ENCODE measurements around the gene BANF1. TPM values are rescaled to one million over a fixed set of nuclear protein-coding genes. Genes with fewer than 3 reads are reported as not detected.

BANF1 gene, protein sequence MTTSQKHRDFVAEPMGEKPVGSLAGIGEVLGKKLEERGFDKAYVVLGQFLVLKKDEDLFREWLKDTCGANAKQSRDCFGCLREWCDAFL
- 26.6 TPM for total RNA-seq

DNA sequence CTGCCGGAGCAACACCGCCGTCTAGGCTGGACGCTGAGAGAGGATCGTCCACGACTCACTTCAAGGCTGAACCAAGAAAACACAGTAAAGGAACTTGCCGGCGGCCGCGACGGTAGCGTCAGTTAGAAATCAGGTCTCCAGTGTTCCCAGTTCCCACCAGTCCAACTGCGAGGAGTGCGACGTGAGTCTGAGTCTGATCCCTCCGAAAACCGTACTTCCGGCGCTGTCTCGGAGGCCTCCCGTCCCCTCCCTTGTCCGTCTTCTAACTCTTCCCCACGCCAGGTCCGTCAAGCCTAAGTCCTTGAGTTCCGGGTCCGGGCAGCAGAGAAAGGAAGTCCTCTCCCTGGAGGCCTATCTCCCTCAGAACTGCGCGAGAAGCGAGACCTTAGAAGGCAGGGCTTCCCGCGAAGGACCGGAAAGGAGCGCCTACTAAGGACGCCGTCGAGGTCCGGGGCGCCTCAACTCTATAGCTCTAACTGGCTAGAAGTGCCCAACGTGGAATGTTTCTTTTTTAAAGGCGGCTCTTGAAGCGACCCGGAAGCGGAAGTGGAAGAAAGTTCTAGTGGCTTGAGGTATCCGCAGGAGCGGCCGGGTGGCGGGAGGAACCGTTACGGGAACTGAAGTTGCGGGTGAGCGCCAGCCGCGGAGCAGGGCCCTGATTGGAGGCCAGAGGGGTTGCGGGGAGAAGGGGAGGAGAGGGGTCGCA, at the start of gene BANF1, which contains the start of gene EIF1AD:
Gene BANF1, plus strand, starts transcription at position 562 of the 706 bp plus-strand sequence. CDS start 748 bp downstream, outside the sequence.
Gene EIF1AD, minus strand, starts transcription at position 216 of the 706 bp plus-strand sequence. CDS start 1,768 bp downstream, outside the sequence.
- Histone ChIP-seq H3K27me3 (ENCODE audit: control insufficient read depth in 3 of 3, insufficient read depth in 3 of 3, low read length in 3 of 3) (no peaks in the 10 kb centered on the region), H3K36me3 (ENCODE audit: control insufficient read depth in 3 of 3, insufficient read depth in 3 of 3, low read length in 3 of 3) (peaks cover 46 to 62% (median 48%) of the 10 kb centered on the region in 3 donors), H3K4me1 (ENCODE audit: control insufficient read depth in 3 of 3, insufficient read depth in 3 of 3, low read length in 3 of 3) (peaks cover 31 to 51% (median 41%) of the 10 kb centered on the region in 3 donors)

GRCh38 chr11:65953471-65953870, 48.8 kb upstream of the BANF1 start:
- H3K9me3 ChIP-seq (ENCODE audit: control insufficient read depth in 3 of 3, low read length in 3 of 3), result no peaks in the 10 kb centered on the region
- H3K27ac ChIP-seq (ENCODE audit: low read depth, low read length), result no peak overlapping the region
- H3K4me1 ChIP-seq (ENCODE audit: control insufficient read depth in 3 of 3, insufficient read depth in 3 of 3, low read length in 3 of 3), result no peaks in the 10 kb centered on the region
- peaks cover 4 to 16% (median 9%) of the 10 kb centered on the region in 3 donors for H3K27me3 ChIP-seq (ENCODE audit: control insufficient read depth in 3 of 3, insufficient read depth in 3 of 3, low read length in 3 of 3)
- no peak overlapping the region for H3K9ac ChIP-seq (ENCODE audit: low read depth in 1 of 3, low read length in 3 of 3)
- H3K36me3 ChIP-seq (ENCODE audit: control insufficient read depth in 3 of 3, insufficient read depth in 3 of 3, low read length in 3 of 3), result no peaks in the 10 kb centered on the region
- H3K4me3 ChIP-seq (ENCODE audit: low read length in 3 of 3), result no peak overlapping the region

More for the DNA sequence above, at the start of gene BANF1, which contains the start of gene EIF1AD:
- H3K4me3 ChIP-seq (ENCODE audit: low read length in 3 of 3), result peak within 1 kb of the TSS; percentile 88 to 99 (median 97)
- peak within 1 kb of the TSS; percentile 90 to 98 (median 97) for H3K9ac ChIP-seq (ENCODE audit: low read depth in 1 of 3, low read length in 3 of 3)
- no peaks in the 10 kb centered on the region for H3K9me3 ChIP-seq (ENCODE audit: control insufficient read depth in 3 of 3, low read length in 3 of 3)
- peak within 1 kb of the TSS; percentile 95 for H3K27ac ChIP-seq (ENCODE audit: low read depth, low read length)

- Histone ChIP-seq H3K4me3 (ENCODE audit: low read length in 3 of 3) (no peak overlapping the region), H3K4me1 (ENCODE audit: control insufficient read depth in 3 of 3, insufficient read depth in 3 of 3, low read length in 3 of 3) (no peaks in the 10 kb centered on the region), H3K27me3 (ENCODE audit: control insufficient read depth in 3 of 3, insufficient read depth in 3 of 3, low read length in 3 of 3) (peaks cover 4 to 16% (median 9%) of the 10 kb centered on the region in 3 donors), H3K9ac (ENCODE audit: low read depth in 1 of 3, low read length in 3 of 3) (no peak overlapping the region), H3K36me3 (ENCODE audit: control insufficient read depth in 3 of 3, insufficient read depth in 3 of 3, low read length in 3 of 3) (no peaks in the 10 kb centered on the region), H3K9me3 (ENCODE audit: control insufficient read depth in 3 of 3, low read length in 3 of 3) (no peaks in the 10 kb centered on the region), H3K27ac (ENCODE audit: low read depth, low read length) (no peak overlapping the region)
Observed at GRCh38 chr11:65954771-65955170, 47.5 kb upstream of the BANF1 start.

GRCh38 chr11:65958291-65958690, 44.0 kb upstream of the BANF1 start:
- H3K36me3 ChIP-seq (ENCODE audit: control insufficient read depth in 3 of 3, insufficient read depth in 3 of 3, low read length in 3 of 3), result peaks cover 0 to 2% (median 0%) of the 10 kb centered on the region in 3 donors
- peaks cover 12 to 16% (median 13%) of the 10 kb centered on the region in 3 donors for H3K4me1 ChIP-seq (ENCODE audit: control insufficient read depth in 3 of 3, insufficient read depth in 3 of 3, low read length in 3 of 3)
- H3K9ac ChIP-seq (ENCODE audit: low read depth in 1 of 3, low read length in 3 of 3), result peak overlapping the region in 1 of 3 donors; percentile 20
- no peak overlapping the region for H3K27ac ChIP-seq (ENCODE audit: low read depth, low read length)
- H3K9me3 ChIP-seq (ENCODE audit: control insufficient read depth in 3 of 3, low read length in 3 of 3), result no peaks in the 10 kb centered on the region
- no peak overlapping the region for H3K4me3 ChIP-seq (ENCODE audit: low read length in 3 of 3)
- peaks cover 4 to 16% (median 4%) of the 10 kb centered on the region in 3 donors for H3K27me3 ChIP-seq (ENCODE audit: control insufficient read depth in 3 of 3, insufficient read depth in 3 of 3, low read length in 3 of 3)

DNA sequence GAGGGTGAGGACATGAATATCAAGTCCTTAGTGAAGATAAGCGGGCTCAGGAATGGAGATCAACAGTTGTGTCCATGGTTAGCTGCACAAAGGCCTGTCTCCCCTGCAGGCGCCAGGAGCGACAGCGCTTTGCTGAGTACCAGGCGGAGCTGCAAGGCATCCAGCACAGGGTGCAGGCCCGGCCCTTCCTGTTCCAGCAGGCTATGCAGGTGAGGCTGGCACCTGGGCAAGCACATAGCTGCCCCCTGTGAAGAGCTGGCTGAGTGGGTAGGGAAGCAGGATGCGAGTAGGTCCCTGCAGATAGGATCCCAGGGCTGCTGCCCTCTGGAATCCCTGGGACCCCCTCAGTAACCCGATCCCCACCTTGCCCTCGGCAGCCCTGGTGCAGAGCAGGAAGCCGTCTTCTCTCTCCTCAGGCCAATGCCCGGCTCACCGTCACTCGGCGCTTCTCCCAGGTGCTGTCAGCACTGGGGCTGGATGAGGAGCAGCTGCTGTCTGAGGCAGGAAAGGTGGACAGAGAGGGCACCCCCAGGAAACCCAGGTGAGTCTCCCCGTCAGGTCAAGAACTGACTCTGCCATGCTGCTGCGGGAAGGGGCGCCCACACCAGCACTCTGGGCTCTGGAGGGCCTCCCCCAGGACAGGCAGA, 43.4 kb upstream of the BANF1 start:
- Histone ChIP-seq H3K4me1 (ENCODE audit: control insufficient read depth in 3 of 3, insufficient read depth in 3 of 3, low read length in 3 of 3) (peaks cover 17 to 20% (median 18%) of the 10 kb centered on the region in 3 donors), H3K9me3 (ENCODE audit: control insufficient read depth in 3 of 3, low read length in 3 of 3) (no peaks in the 10 kb centered on the region), H3K4me3 (ENCODE audit: low read length in 3 of 3) (no peak overlapping the region), H3K9ac (ENCODE audit: low read depth in 1 of 3, low read length in 3 of 3) (no peak overlapping the region), H3K36me3 (ENCODE audit: control insufficient read depth in 3 of 3, insufficient read depth in 3 of 3, low read length in 3 of 3) (peaks cover 2 to 4% (median 2%) of the 10 kb centered on the region in 3 donors), H3K27me3 (ENCODE audit: control insufficient read depth in 3 of 3, insufficient read depth in 3 of 3, low read length in 3 of 3) (peaks cover 4 to 16% (median 4%) of the 10 kb centered on the region in 3 donors), H3K27ac (ENCODE audit: low read depth, low read length) (no peak overlapping the region)

- H3K36me3 ChIP-seq (ENCODE audit: control insufficient read depth in 3 of 3, insufficient read depth in 3 of 3, low read length in 3 of 3), result peaks cover 22 to 23% (median 22%) of the 10 kb centered on the region in 3 donors
- H3K4me3 ChIP-seq (ENCODE audit: low read length in 3 of 3), result peak overlapping the region; percentile 75 to 99 (median 89)
- peaks cover 18 to 26% (median 22%) of the 10 kb centered on the region in 3 donors for H3K4me1 ChIP-seq (ENCODE audit: control insufficient read depth in 3 of 3, insufficient read depth in 3 of 3, low read length in 3 of 3)
- peak overlapping the region; percentile 83 to 99 (median 98) for H3K9ac ChIP-seq (ENCODE audit: low read depth in 1 of 3, low read length in 3 of 3)
- peaks cover under 1 to 12% (median under 1%) of the 10 kb centered on the region in 3 donors for H3K27me3 ChIP-seq (ENCODE audit: control insufficient read depth in 3 of 3, insufficient read depth in 3 of 3, low read length in 3 of 3)
- H3K9me3 ChIP-seq (ENCODE audit: control insufficient read depth in 3 of 3, low read length in 3 of 3), result no peaks in the 10 kb centered on the region
- H3K27ac ChIP-seq (ENCODE audit: low read depth, low read length), result peak overlapping the region; percentile 79
Observed at GRCh38 chr11:65960824-65961266, 41.5 kb upstream of the BANF1 start.

DNA sequence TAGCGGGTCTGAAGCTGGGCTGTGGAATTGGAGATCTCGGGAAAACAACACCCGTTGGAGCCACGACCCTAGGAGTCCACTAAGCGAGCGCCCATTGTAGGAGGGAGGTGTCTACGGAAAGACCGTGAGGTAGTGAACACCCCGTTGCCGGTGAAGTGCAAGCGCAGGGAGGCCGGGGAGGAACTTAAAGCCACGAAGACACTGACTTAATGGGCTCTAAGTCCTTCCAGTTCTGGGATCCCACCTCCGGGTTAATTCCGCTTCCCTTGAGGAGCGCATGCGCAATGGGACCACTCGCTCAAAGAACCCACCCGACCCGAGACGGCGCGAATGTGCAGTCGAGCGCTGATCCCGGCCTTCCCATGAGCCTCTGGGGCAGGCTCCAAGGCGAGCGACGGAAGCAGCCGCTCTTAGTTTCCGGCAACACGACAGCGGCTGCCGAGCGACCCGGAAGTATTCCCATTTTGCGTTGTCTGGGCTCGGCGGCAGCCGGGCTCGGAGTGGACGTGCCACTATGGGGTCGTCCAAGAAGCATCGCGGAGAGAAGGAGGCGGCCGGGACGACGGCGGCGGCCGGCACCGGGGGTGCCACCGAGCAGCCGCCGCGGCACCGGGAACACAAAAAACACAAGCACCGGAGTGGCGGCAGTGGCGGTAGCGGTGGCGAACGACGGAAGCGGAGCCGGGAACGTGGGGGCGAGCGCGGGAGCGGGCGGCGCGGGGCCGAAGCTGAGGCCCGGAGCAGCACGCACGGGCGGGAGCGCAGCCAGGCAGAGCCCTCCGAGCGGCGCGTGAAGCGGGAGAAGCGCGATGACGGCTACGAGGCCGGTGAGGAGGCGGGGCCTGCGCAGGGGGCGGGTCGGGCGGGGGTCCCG, 40.8 kb upstream of the BANF1 start, which contains the start of gene SART1:
Gene SART1, plus strand, starts transcription at position 468 of the 874 bp plus-strand sequence. Its CDS starts 47 bp downstream, at position 515.
- peak within 1 kb of the TSS; percentile 83 to 99 (median 98) for H3K9ac ChIP-seq (ENCODE audit: low read depth in 1 of 3, low read length in 3 of 3)
- H3K27ac ChIP-seq (ENCODE audit: low read depth, low read length), result peak within 1 kb of the TSS; percentile 79
- peak within 1 kb of the TSS; percentile 75 to 99 (median 89) for H3K4me3 ChIP-seq (ENCODE audit: low read length in 3 of 3)
- peaks cover 18 to 26% (median 22%) of the 10 kb centered on the region in 3 donors for H3K4me1 ChIP-seq (ENCODE audit: control insufficient read depth in 3 of 3, insufficient read depth in 3 of 3, low read length in 3 of 3)
- peaks cover 28 to 30% (median 28%) of the 10 kb centered on the region in 3 donors for H3K36me3 ChIP-seq (ENCODE audit: control insufficient read depth in 3 of 3, insufficient read depth in 3 of 3, low read length in 3 of 3)
- no peaks in the 10 kb centered on the region for H3K9me3 ChIP-seq (ENCODE audit: control insufficient read depth in 3 of 3, low read length in 3 of 3)
- H3K27me3 ChIP-seq (ENCODE audit: control insufficient read depth in 3 of 3, insufficient read depth in 3 of 3, low read length in 3 of 3), result peaks cover 0 to 11% (median 0%) of the 10 kb centered on the region in 3 donors

- Histone ChIP-seq H3K4me1 (ENCODE audit: control insufficient read depth in 3 of 3, insufficient read depth in 3 of 3, low read length in 3 of 3) (peaks cover 18 to 26% (median 22%) of the 10 kb centered on the region in 3 donors), H3K9ac (ENCODE audit: low read depth in 1 of 3, low read length in 3 of 3) (peak overlapping the region; percentile 48 to 98 (median 83)), H3K36me3 (ENCODE audit: control insufficient read depth in 3 of 3, insufficient read depth in 3 of 3, low read length in 3 of 3) (peaks cover 35 to 36% (median 35%) of the 10 kb centered on the region in 3 donors), H3K27ac (ENCODE audit: low read depth, low read length) (no peak overlapping the region), H3K4me3 (ENCODE audit: low read length in 3 of 3) (peak overlapping the region; percentile 75 to 99 (median 89)), H3K9me3 (ENCODE audit: control insufficient read depth in 3 of 3, low read length in 3 of 3) (no peaks in the 10 kb centered on the region), H3K27me3 (ENCODE audit: control insufficient read depth in 3 of 3, insufficient read depth in 3 of 3, low read length in 3 of 3) (peaks cover 0 to 5% (median 0%) of the 10 kb centered on the region in 3 donors)
Observed at GRCh38 chr11:65962141-65962564, 40.1 kb upstream of the BANF1 start.

DNA sequence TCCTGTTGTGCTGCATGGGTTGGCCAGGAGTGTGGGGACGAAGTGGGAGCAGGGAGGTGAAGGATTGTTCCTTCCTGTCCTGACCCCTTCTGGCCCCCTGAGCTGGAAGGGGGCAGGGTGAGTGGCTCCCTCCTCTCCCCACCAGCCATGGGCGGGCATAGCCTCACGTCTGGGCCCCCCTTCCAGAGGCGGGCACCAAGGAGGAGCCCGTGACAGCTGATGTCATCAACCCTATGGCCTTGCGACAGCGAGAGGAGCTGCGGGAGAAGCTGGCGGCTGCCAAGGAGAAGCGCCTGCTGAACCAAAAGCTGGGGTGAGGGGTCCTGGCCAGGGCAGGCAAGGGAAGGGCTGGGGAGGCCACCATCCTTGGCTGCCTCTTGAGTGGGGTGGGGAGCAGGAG, 37.4 kb upstream of the BANF1 start:
- no peaks in the 10 kb centered on the region for H3K9me3 ChIP-seq (ENCODE audit: control insufficient read depth in 3 of 3, low read length in 3 of 3)
- no peaks in the 10 kb centered on the region for H3K27me3 ChIP-seq (ENCODE audit: control insufficient read depth in 3 of 3, insufficient read depth in 3 of 3, low read length in 3 of 3)
- no peak overlapping the region for H3K27ac ChIP-seq (ENCODE audit: low read depth, low read length)
- peaks cover 30 to 44% (median 37%) of the 10 kb centered on the region in 3 donors for H3K4me1 ChIP-seq (ENCODE audit: control insufficient read depth in 3 of 3, insufficient read depth in 3 of 3, low read length in 3 of 3)
- peaks cover 50 to 55% (median 55%) of the 10 kb centered on the region in 3 donors for H3K36me3 ChIP-seq (ENCODE audit: control insufficient read depth in 3 of 3, insufficient read depth in 3 of 3, low read length in 3 of 3)
- H3K4me3 ChIP-seq (ENCODE audit: low read length in 3 of 3), result no peak overlapping the region
- H3K9ac ChIP-seq (ENCODE audit: low read depth in 1 of 3, low read length in 3 of 3), result no peak overlapping the region
